DMS 273 treated with DMSO at 0.1 percent for 48 hours (cell line): ENCODE measurements around the gene ADSS1.
A peak's percentile ranks its signal among the peaks of the same experiment; 100 is the strongest.

Experiments
- DNase-seq: peaks from one replicate; lab custom pipeline; 2025; lab: John Stamatoyannopoulos, UW

ADSS1 gene

GRCh38 chr14:104770851-104771272 lies 46.8 kb downstream of the ADSS1 start:
- DNase-seq, result no peak

DNA sequence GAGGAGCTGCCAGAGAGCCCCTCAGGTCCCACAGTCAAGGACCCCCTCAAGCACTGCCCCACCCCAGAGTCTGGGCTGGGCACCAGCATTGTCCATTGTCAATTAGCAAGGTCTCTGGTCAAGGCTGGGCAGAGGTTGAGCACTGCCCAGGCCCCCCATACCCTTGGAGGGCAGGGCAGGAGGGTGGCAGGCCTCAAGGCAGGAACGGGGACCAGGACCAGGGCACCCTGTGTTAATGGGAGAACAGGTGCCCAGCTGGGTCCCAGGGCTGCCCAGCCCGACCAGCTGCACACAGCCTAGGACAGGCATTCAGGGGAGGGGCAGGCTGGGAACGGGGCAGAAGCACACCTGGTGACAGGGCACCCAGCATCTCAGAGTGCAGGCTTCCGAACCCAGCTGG lies 47.3 kb downstream of the ADSS1 start:
- no peak for DNase-seq

GRCh38 chr14:104771918-104772706 lies 48.1 kb downstream of the ADSS1 start:
- DNase-seq, result no peak

DNA sequence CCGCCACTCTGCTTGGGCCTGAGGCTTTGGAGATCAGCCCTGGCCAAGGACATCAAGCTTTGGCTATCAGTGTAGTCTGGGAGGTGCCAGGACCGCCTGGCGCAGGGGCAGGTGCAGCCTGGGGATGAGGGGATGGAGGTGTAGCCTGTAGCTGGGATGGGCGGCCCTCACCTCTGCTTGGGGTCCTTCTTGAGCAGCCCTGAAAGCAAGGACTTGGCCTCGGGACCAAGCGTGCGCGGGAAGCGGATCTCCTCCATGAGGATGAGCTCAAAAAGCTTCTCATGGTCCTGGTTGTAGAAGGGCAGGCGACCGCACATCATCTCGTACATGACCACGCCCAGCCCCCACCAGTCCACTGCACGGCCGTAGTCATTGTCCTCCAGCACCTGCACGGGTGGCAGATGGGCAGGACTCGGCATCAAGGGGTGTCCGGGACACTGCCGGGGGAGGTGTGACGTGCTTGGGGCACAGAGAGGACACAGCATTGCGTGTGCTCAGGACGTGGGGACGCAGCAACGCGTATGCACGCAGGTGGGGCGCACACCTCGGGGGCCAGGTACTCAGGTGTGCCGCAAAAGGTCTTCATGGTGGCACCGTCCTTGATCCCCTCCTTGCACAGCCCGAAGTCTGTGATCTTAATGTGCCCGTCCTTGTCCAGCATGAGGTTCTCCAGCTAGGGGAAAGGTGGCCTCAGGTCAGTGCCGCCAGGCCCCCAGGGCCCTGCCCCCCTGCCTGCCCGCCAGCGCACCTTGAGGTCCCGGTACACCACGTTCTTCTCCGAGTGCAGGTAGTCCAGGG lies 48.9 kb downstream of the ADSS1 start:
- DNase-seq, result no peak

DNA sequence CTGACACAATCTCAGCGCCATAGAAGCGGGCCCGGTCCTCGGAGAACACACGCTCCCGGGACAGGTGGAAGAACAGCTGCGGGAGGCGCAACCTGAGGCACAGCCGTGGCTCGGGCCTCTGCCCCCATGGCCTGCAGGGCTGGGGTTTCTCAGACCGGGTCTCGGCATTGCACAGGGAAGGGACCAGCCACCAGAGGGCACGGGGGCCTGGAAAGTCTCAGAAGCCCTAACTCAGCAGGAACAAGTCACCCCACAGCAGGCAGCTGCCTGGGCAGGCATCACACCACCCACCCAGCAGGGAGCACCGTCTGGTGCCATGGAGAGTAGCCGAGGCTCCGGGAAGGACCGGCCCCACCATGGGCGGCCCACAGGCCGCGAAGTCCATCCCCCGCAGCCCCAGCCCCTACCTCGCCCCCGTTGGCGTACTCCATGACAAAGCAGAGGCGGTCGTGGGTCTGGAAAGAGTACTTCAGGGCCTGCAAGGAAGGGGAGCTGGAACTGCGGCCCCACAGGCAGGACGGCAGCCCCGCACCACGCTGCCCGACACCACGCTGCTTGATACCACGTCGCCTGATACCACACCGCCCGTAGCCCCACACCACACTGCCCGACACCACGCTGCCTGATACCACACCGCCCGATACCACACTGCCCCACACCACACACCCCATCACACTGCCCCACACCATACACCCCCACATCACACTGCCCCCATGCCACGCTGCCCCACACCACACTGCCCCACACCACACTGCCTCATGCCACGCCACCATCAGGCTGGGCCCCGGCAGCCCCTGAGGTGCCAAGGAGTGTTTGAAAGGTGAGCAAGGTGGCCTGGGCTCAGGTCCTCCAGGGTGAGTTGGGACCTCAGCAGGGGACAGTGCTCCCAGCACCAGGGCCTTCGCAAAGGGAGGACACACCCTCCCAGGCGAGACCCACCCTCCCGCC lies 49.8 kb downstream of the ADSS1 start:
- peak; percentile 23 for DNase-seq

DNA sequence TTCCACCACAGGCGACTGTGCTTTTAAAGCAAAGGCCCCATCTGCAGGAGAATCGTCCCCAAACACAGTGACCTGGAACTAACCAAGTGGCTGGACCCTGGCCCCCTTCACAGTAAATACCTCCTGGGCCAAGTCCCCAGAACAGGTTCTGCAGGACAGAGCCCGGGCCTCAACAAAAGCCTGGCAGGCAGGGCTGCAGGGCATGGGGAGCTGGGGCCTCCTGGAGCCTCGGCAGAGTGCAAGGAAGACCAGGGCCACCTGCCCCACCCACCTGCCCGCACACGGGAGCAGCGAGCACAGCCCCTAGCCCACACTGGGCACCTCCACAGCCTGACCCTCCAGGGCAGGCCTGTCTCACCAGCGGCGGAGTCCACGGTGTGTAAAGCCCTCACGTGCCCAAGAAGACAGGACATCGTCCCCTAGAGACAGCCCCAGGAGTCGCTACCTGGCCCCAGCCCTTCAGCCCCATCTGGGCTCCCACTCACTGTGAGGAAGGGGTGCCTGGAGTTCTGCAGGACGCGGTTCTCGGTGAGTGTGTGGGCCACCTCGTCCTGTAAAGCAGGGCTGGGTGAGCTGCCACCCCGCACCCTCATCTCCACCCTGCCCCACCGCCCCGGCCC lies 50.5 kb downstream of the ADSS1 start:
- DNase-seq, result no peak

DNA sequence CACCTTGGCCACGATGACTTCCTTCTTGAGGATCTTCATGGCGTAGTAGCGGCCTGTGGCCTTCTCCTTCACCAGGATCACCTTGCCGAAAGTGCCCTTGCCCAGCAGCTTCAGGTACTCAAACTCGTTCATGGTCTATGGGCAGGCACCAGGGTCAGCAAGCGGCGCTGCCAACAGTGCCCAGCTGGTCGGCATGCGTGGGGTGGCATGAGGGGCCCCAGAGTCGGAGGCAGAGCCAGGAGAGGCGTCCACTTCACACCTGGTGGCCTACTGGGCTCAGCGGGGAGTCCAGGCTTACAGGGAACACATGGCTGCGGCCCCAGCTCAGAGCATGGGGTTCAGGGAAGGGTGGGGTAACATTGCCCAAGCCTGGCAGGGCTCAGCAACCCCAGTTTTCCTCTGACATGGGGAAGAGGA lies 51.1 kb downstream of the ADSS1 start:
- DNase-seq, result no peak

DNA sequence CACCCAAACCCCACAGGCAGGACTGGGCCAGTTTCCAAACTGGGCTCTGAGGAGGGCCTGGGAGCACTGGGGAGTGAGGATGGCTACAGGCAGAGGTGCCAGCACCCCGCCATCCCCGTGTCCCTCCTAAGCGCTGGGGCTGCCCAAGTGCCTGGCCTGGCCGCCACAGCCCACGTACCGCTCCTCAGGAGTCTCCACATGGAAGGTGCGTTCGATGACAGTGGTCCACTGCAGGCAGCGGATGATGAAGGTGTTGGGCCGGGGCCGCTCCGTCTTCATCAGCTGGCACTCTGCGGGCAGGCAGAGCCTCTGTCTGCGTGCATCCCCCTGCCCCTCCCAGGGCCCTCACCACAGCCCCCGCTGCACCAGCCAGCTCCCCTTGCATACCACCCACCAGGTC lies 52.5 kb downstream of the ADSS1 start:
- no peak for DNase-seq

DNA sequence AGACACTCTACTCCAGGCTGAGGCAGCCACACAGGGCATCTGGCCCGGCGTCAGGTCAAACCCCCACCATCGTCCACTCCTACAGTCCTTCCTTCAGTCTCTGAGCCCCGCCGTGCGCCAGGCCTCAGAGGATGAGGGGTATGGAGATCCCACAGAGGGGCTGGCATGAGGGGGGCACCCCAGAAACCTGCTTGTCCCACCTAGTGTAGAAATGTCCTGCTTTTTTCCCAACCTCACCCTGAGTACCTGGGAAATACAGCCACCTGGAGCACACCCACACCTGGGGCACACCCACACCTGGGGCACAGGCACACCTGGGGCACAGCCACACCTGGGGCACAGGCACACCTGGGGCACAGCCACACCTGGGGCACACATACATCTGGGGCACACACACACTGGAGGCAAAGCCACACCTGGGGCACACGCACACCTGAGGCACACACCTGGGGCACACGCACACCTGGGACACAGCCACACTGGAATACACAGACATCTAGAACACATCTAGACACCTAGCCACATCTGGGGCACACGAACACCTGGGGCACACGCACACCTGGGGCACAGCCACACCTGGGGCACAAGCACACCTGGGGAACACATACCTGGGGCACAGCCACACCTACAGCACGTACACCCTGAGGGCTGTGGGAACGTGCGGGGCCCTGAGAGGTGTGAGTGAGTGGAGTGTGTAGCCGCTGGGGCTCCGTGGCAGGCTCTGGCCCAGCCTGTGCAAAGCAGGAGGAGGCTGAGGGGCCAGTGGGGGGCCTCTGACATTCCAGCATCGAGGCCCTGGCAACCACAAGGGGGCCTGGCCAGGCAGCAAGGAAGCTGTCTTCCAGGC lies 53.2 kb downstream of the ADSS1 start:
- DNase-seq, result no peak

- no peak for DNase-seq
Measured at GRCh38 chr14:104777808-104778249, 53.8 kb downstream of the ADSS1 start.

- no peak for DNase-seq
Measured at GRCh38 chr14:104778694-104779331, 54.8 kb downstream of the ADSS1 start.

GRCh38 chr14:104779776-104780512 lies 55.9 kb downstream of the ADSS1 start:
- no peak for DNase-seq

DNA sequence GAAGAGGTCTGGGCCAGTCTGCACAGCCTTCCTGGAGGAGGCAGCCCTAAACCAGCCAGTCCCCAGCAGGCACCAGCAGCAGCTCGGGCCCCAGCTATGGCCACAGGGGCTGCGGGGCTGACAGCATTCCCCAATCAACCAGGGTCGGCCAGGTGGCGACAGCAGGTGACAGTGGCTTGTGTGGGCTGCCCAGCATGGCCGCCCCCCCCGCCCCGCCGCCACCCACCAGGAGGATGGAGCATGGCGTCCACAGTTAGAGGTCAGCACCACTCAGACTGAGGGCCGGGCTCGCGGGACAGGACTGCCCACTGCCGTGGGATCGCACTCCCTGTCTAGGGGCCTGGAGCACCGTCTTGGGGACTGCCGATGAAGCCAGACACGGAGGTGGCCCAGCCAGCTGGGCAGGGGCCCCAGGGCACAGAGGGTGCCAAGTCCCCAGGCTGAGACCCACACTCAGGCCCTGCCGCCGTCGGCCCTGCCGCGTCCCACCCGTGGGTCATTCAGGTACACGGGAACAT lies 56.5 kb downstream of the ADSS1 start:
- DNase-seq, result no peak

GRCh38 chr14:104781271-104782077 lies 57.4 kb downstream of the ADSS1 start:
- no peak for DNase-seq

DNA sequence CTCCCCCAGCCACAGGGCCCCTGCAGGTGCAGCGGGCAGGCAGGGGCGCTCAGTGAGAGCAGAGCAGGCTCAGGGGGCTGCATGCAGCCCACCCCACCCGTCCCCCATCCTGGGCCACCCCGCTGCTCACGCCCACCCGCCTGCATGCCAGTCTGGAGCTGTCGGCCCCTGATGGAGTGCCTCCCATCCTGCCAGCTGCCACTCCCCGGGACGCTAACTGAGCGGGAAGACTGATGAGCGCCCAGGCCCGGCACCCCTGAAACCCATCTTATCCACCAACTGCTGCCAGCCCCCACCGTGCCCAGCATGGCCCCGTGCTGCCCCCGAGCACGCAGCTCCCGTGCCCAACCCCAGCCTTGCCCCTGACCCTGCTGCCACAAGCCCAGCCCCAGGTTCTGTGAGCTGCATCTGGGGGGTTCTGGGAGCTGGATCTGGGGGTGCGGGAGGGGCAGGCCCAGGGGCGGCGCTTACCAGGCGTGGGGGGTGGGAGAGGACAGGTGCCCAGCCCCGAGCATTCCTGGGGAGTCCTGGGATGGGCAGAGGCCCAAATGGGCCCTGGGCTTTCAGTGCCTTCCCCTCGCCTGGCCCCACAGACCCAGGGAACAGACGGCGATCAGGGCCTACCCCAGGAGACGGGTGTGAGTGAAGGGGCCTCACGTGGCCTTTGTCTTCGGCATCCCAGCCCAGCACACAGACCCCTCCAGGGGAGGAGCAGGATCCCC lies 58.2 kb downstream of the ADSS1 start:
- no peak for DNase-seq

DNA sequence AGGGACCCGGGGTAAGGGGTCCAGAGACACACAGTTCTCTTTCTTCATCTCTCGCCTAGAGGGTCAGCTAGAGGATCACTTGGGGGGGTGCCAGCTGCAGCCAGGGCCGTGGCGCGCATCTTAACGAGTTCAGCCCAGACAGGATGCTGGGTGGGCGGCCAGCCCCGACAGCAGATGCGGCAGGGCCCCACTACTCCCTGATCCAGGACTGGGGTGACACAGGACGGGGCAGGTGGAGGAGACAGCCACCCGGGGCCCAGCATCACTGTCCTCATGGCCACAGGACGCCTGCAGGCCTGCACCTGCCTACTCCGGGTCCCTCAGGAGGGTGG lies 58.7 kb downstream of the ADSS1 start:
- DNase-seq, result no peak

DNA sequence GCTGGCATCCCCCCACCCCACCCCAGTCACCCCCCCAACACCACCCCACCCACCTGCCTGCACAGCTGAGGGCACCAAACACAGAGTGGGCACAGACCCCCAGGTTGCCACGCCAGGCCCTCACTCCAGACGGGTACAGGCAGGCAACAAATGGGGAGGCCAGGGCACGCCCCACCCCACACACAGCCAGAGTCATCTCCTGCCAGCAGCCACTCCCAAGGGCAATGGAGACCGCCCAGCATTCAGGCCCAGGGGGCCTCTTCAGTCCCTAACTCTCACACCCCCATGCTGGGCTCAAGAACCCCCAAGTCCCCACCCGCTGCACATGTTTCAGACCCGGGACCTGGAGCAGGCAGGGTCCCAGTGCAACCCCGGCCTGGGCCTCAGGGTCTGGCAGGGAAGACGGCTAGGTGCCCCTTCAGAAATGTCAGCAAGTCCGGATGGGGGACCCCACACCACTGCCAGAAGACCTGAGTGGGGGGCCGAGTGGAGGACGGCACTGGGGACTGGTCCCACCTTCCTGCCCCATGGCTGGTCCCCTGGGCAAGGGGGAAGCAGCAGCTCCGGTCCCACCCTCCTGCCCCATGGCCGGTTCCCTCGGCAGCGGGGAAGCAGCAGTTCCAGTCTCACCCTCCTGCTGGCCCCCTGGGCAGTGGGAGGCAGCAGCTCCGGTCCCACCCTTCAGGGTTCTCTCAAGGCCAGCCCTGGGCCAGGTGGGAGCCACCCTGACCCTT lies 59.6 kb downstream of the ADSS1 start:
- DNase-seq, result no peak
